GM12878 (cell line): ENCODE measurements around the gene C1QL2. TPM values are rescaled to one million over a fixed set of nuclear protein-coding genes. Genes with fewer than 3 reads are reported as not detected.

Experiments
- ATAC-seq: fragments of 200-7000 bp; cut with Tn5 transposase; 3 replicates; pipeline ENCODE4 v1.9.1; 2020; ENCODE audit warnings: mild to moderate bottlenecking, moderate library complexity
- BruUV-seq: library from RNA; stranded (reverse); fragments of 400-500 nt; replicated peaks from 2 replicates; lab custom pipeline; 2021; lab: Mats Ljungman, UMichigan
- CTCF ChIA-PET: fragments of 300-600 bp; sonication (Branson Sonifier 250); formaldehyde crosslinking; extraction: SDS; loops from one replicate; lab custom pipeline; 2021; ENCODE audit warnings: inconsistent platforms; lab: Yijun Ruan, JAX
- POLR2A ChIA-PET: fragments of 350-600 bp; formaldehyde crosslinking; extraction: SDS; loops from one replicate; lab custom pipeline; 2021; ENCODE audit warnings: inconsistent platforms; lab: Charles Lee
- RAD21 ChIA-PET: fragments of 300-600 bp; sonication (Branson Sonifier 250); formaldehyde crosslinking; loops from one replicate; lab custom pipeline; 2023; ENCODE audit warnings: antibody characterized with exemption; ENCODE audit not compliant: unreplicated experiment; lab: Charles Lee
- SMC1A ChIA-PET: fragments of 300-600 bp; sonication (Branson Sonifier 250); formaldehyde crosslinking; loops from one replicate; lab custom pipeline; 2023; ENCODE audit not compliant: unreplicated experiment, uncharacterized antibody; lab: Charles Lee
- DNase-seq: peaks from one replicate; pipeline ENCODE4 v3.0.0-alpha.2; 2011; ENCODE audit warnings: low read depth, low spot score
- FAIRE-seq: peaks from 3 replicates; lab custom pipeline; 2011; peaks lifted over from hg19 to GRCh38; lab: Jason Lieb, UNC
- H2AFZ ChIP-seq: 2 replicates; pipeline ENCODE4 v1.6.0; 2011; ENCODE audit warnings: low read depth, low read length, control low read depth; ENCODE audit not compliant: control insufficient read depth
- H3K27ac ChIP-seq: 2 replicates; pipeline ENCODE4 v1.5.1; 2011; ENCODE audit warnings: control low read depth; ENCODE audit not compliant: control insufficient read depth, insufficient read depth
- H3K27me3 ChIP-seq, 2 experiments: replicated peaks in 1 of 2; 2 replicates each; pipeline versions ENCODE4 v1.6.0 to v1.6.1; 2011; ENCODE audit warnings: low read length in 1 of 2; ENCODE audit not compliant: control insufficient read depth in 2 of 2, insufficient read depth in 2 of 2
- H3K36me3 ChIP-seq, 2 experiments: 2 replicates each; pipeline ENCODE4 v1.5.1; 2011; ENCODE audit warnings: low read length in 1 of 2; ENCODE audit not compliant: control insufficient read depth in 2 of 2, insufficient read depth in 2 of 2
- H3K4me1 ChIP-seq: 2 replicates; pipeline ENCODE4 v1.6.1; 2011; ENCODE audit warnings: mild to moderate bottlenecking, low read length, moderate library complexity, mixed read lengths; ENCODE audit not compliant: control insufficient read depth, insufficient read depth
- H3K4me2 ChIP-seq: 2 replicates; pipeline ENCODE4 v1.6.0; 2011; ENCODE audit warnings: control low read depth; ENCODE audit not compliant: control insufficient read depth, insufficient read depth
- H3K4me3 ChIP-seq: fragments of 200-600 bp; sonication (generic); 2 replicates; pipeline ENCODE4 v1.5.1; 2016
- H3K79me2 ChIP-seq: 2 replicates; pipeline ENCODE4 v1.6.0; 2011; ENCODE audit warnings: low read length; ENCODE audit not compliant: control insufficient read depth, insufficient read depth
- H3K9ac ChIP-seq: 2 replicates; pipeline ENCODE4 v1.8.0; 2011; ENCODE audit warnings: low read length, control low read depth, mixed read lengths; ENCODE audit not compliant: control insufficient read depth, insufficient read depth
- H3K9me3 ChIP-seq: replicated peaks from 3 replicates; pipeline ENCODE4 v1.5.1; 2011; ENCODE audit warnings: mild to moderate bottlenecking, low read length; ENCODE audit not compliant: control insufficient read depth, insufficient read depth
- H4K20me1 ChIP-seq: 2 replicates; pipeline ENCODE4 v1.6.0; 2011; ENCODE audit not compliant: control insufficient read depth, insufficient read depth
- E2F8 ChIP-seq: fragments of 450-650 bp; IDR thresholded peaks from 2 replicates; pipeline ENCODE4 v1.6.1; 2018; ENCODE audit warnings: mild to moderate bottlenecking, low read depth, moderate library complexity; ENCODE audit not compliant: partially characterized antibody
- JUNB ChIP-seq: IDR thresholded peaks from 2 replicates; pipeline ENCODE4 v1.6.1; 2016; ENCODE audit warnings: antibody characterized with exemption, mild to moderate bottlenecking
- NFXL1 ChIP-seq: fragments of 450-650 bp; IDR thresholded peaks from 2 replicates; pipeline ENCODE4 v1.6.1; 2017; ENCODE audit warnings: antibody characterized with exemption, mild to moderate bottlenecking, borderline replicate concordance
- POU2F2 ChIP-seq: IDR thresholded peaks from 3 replicates; pipeline ENCODE4 v1.6.1; 2011; ENCODE audit warnings: low read depth, mild to moderate bottlenecking, low read length, borderline replicate concordance
- ZNF687 ChIP-seq: fragments of 450-650 bp; IDR thresholded peaks from 2 replicates; pipeline ENCODE4 v1.6.1; 2017; ENCODE audit warnings: mild to moderate bottlenecking, moderate library complexity
- WGBS: methylation state at CpG from one replicate; pipeline ENCODE4 v1.1.6; 2016; ENCODE audit warnings: low lambda C conversion rate; ENCODE audit not compliant: insufficient replicate concordance, insufficient coverage; ENCODE audit errors: missing lambda C conversion rate; 5-methylcytosine and 5-hydroxymethylcytosine counted together
- in situ Hi-C: fragments of 300-500 bp; cut with MboI; formaldehyde crosslinking; loops from 9 replicates; pipeline ENCODE4 v1.14.3; 2018; ENCODE audit warnings: mixed read lengths
- intact Hi-C: fragments of 100-400 bp; cut with micrococcal nuclease; formaldehyde crosslinking; loops from one replicate; pipeline ENCODE4 v1.14.2; 2022; ENCODE audit not compliant: unreplicated experiment
- polyA plus RNA-seq, 11 experiments: library from polyadenylated mRNA; depleted of rRNA in 4 of 11; unstranded in 6 of 11; stranded (reverse) in 5 of 11; fragments of >200 nt; fragmentation: Nextera tagmentation in 4 of 11; fragmentation: Illumina TruSeq in 1 of 11; extraction: Ambion mirVana in 4 of 11; extraction: Trizol in 1 of 11; gene quantifications; 1 replicate in 1 of 11; 2 replicates in 10 of 11; pipeline versions ENCODE4 v1.2.1 to v1.2.3, GENCODE V29; 2011 to 2016; ENCODE audit warnings: inconsistent platforms in 2 of 11, missing spikeins in 2 of 11, low read depth in 1 of 11
- total RNA-seq, 4 experiments: library from RNA; depleted of rRNA in 3 of 4; stranded (reverse); fragments of >200 nt in 3 of 4; fragmentation: Illumina TruSeq in 1 of 4; extraction: Trizol in 1 of 4; gene quantifications; 2 replicates each; pipeline versions ENCODE4 v1.2.1 to v1.2.3, GENCODE V29; 2013 to 2021

The C1QL2 gene
- total and polyA plus RNA-seq, 10 of the 15 experiments (the other 5 are each of a cell fraction or from before 2014, with no cell fraction given) = not detected

GRCh38 chr2:119142824-119143223 is 15.7 kb downstream of the C1QL2 start:
- ATAC-seq (no peak), DNase-seq (no peak), FAIRE-seq (no peak)
- Histone ChIP-seq H3K79me2 (no peaks in the 10 kb centered on the region), H3K27me3 (no peaks in the 10 kb centered on the region; a peak in 3 of 4 replicates), H2AFZ (no peak overlapping the region), H3K27ac (no peak overlapping the region), H3K4me3 (no peak overlapping the region), H3K9ac (no peak overlapping the region), H3K4me2 (no peak overlapping the region), H3K9me3 (no peaks in the 10 kb centered on the region), H3K4me1 (no peaks in the 10 kb centered on the region), H4K20me1 (no peaks in the 10 kb centered on the region), H3K36me3 (no peaks in the 10 kb centered on the region)
- in situ Hi-C loops = no loop called here
- intact Hi-C loops = no loop called here
- SMC1A ChIA-PET = no interaction called here
- WGBS = 40% methylated on average over 11 of the region's 11 CpGs
- TF ChIP-seq NFXL1 (no peak), ZNF687 (no peak), POU2F2 (no peak), E2F8 (no peak), JUNB (no peak)
- no TSS peak for BruUV-seq
- CTCF ChIA-PET = no interaction called here
- POLR2A ChIA-PET = no interaction called here
- RAD21 ChIA-PET = interaction anchor here (0.6 kb wide), 1 partner anchor 121 kb away, joined by 4 read pairs; no protein-coding TSS in a partner anchor
